Prostate gland (tissue), 2 donors: ENCODE measurements around the gene EIF4A3. TPM values are rescaled to one million over a fixed set of nuclear protein-coding genes. Genes with fewer than 3 reads are reported as not detected.

ENCODE experiments used
- DNase-seq: peaks from one replicate; pipeline ENCODE4 v3.0.0-alpha.2; 2019; ENCODE audit warnings: low spot score
- H3K27ac ChIP-seq, 2 donors: fragments of 200-600 bp; sonication (generic); 2 replicates each; pipeline ENCODE4 v1.5.1; 2017 to 2019
- H3K27me3 ChIP-seq: fragments of 200-600 bp; sonication (generic); replicated peaks from 2 replicates; pipeline ENCODE4 v1.5.1; 2019; ENCODE audit not compliant: insufficient read depth
- H3K36me3 ChIP-seq, 2 donors: fragments of 200-600 bp; sonication (generic); 1 replicate in 1 of 2; 2 replicates in 1 of 2; pipeline versions ENCODE4 v1.5.1 to v1.8.1; 2017 to 2019
- H3K4me1 ChIP-seq: fragments of 200-600 bp; sonication (generic); replicated peaks from 2 replicates; pipeline ENCODE4 v1.5.1; 2019
- H3K4me3 ChIP-seq, 2 donors: fragments of 200-600 bp; sonication (generic); 2 replicates each; pipeline ENCODE4 v1.5.1; 2017 to 2019
- H3K9me3 ChIP-seq: fragments of 200-600 bp; sonication (generic); 2 replicates; pipeline ENCODE4 v1.5.1; 2017
- CTCF ChIP-seq, 4 experiments: fragments of 200-600 bp in 2 of 4; fragments of 450-650 bp in 2 of 4; sonication (generic) in 2 of 4; IDR thresholded peaks; 1 replicate in 3 of 4; 2 replicates in 1 of 4; pipeline ENCODE4 v1.5.1; 2016 to 2019; ENCODE audit warnings: antibody characterized with exemption in 4 of 4, mild to moderate bottlenecking in 2 of 4, moderate library complexity in 2 of 4
- POLR2A ChIP-seq: fragments of 450-650 bp; IDR thresholded peaks from one replicate; pipeline ENCODE4 v1.6.1; 2016; ENCODE audit warnings: antibody characterized with exemption, mild to moderate bottlenecking
- POLR2AphosphoS5 ChIP-seq: sonication (generic); formaldehyde crosslinking; IDR thresholded peaks from one replicate; pipeline ENCODE4 v1.6.1; 2017; ENCODE audit warnings: antibody characterized with exemption
- WGBS: methylation state at CpG from one replicate; pipeline ENCODE4 v1.1.5; 2018; 5-methylcytosine and 5-hydroxymethylcytosine counted together
- intact Hi-C: fragments of 100-400 bp; cut with DNase I; formaldehyde crosslinking; loops from one replicate; pipeline ENCODE4 v1.14.2; 2022
- total RNA-seq, 2 donors: library from RNA; depleted of rRNA; stranded (reverse); fragments of >200 nt; gene quantifications; one replicate each; pipeline ENCODE4 v1.1.0, GENCODE V29; 2016

The EIF4A3 gene
- total RNA-seq, 2 donors from 2014 or later, result 69.7 to 72.9 TPM

- WGBS, result 90% methylated on average over 30 of the region's 30 CpGs
- no peak for TF ChIP-seq CTCF (IDR thresholded peaks at IDR 0.05)
- TF ChIP-seq POLR2AphosphoS5, result no peak
- TF ChIP-seq POLR2A, result no peak
- Histone ChIP-seq H3K27ac (no peak overlapping the region), H3K4me3 (no peak overlapping the region), H3K36me3 (no peaks in the 10 kb centered on the region), H3K27me3 (no peaks in the 10 kb centered on the region), H3K9me3 (no peaks in the 10 kb centered on the region), H3K4me1 (no peaks in the 10 kb centered on the region)
- intact Hi-C loops, result no loop called here
- DNase-seq, result no peak
Observed at GRCh38 chr17:80182118-80182844, 35.4 kb upstream of the EIF4A3 start.

GRCh38 chr17:80181431-80181830 lies 34.5 kb upstream of the EIF4A3 start:
- no peak for DNase-seq
- intact Hi-C loops, result no loop called here
- WGBS, result 92% methylated on average over 17 of the region's 17 CpGs
- Histone ChIP-seq H3K4me1 (no peaks in the 10 kb centered on the region), H3K27me3 (no peaks in the 10 kb centered on the region), H3K27ac (no peak overlapping the region), H3K4me3 (no peak overlapping the region), H3K9me3 (no peaks in the 10 kb centered on the region), H3K36me3 (no peaks in the 10 kb centered on the region)
- TF ChIP-seq POLR2A (no peak), CTCF (IDR thresholded peaks at IDR 0.05) (no peak), POLR2AphosphoS5 (no peak)

- Histone ChIP-seq H3K27me3 (no peaks in the 10 kb centered on the region), H3K4me3 (no peak overlapping the region), H3K4me1 (no peaks in the 10 kb centered on the region), H3K27ac (no peak overlapping the region), H3K9me3 (no peaks in the 10 kb centered on the region), H3K36me3 (no peaks in the 10 kb centered on the region)
- intact Hi-C loops, result no loop called here
- DNase-seq, result no peak
- WGBS, result 91% methylated on average over 14 of the region's 14 CpGs
- TF ChIP-seq POLR2AphosphoS5 (no peak), CTCF (IDR thresholded peaks at IDR 0.05) (no peak), POLR2A (no peak)
Observed at GRCh38 chr17:80180192-80180591, 33.3 kb upstream of the EIF4A3 start.

GRCh38 chr17:80177986-80178595 lies 31.2 kb upstream of the EIF4A3 start:
- TF ChIP-seq POLR2A (no peak), CTCF (IDR thresholded peaks at IDR 0.05) (no peak), POLR2AphosphoS5 (no peak)

GRCh38 chr17:80176757-80177156 lies 29.8 kb upstream of the EIF4A3 start:
- TF ChIP-seq CTCF (IDR thresholded peaks at IDR 0.05), result no peak
- TF ChIP-seq POLR2AphosphoS5, result no peak
- TF ChIP-seq POLR2A, result no peak
- 91% methylated on average over 11 of the region's 11 CpGs for WGBS
- Histone ChIP-seq H3K27ac (no peak overlapping the region), H3K36me3 (no peaks in the 10 kb centered on the region), H3K9me3 (no peaks in the 10 kb centered on the region), H3K27me3 (no peaks in the 10 kb centered on the region), H3K4me1 (no peaks in the 10 kb centered on the region), H3K4me3 (no peak overlapping the region)
- intact Hi-C loops, result no loop called here
- no peak for DNase-seq

More at GRCh38 chr17:80177986-80178595, 31.2 kb upstream of the EIF4A3 start:
- Histone ChIP-seq H3K9me3 (no peaks in the 10 kb centered on the region), H3K27me3 (no peaks in the 10 kb centered on the region), H3K27ac (no peak overlapping the region), H3K4me1 (no peaks in the 10 kb centered on the region), H3K36me3 (no peaks in the 10 kb centered on the region), H3K4me3 (no peak overlapping the region)
- intact Hi-C loops, result no loop called here
- DNase-seq, result no peak
- WGBS, result 89% methylated on average over 21 of the region's 21 CpGs
